Inflammatory macrophage treated with lipopolysaccharide for 4 hours (primary cell): Measurements from ENCODE around the gene CALU.
A peak's percentile ranks its signal among the peaks of the same experiment; 100 is the strongest.

Experiments used
- DNase-seq: peaks from one replicate; pipeline ENCODE4 v3.0.0-alpha.2; 2020

Gene CALU

DNA sequence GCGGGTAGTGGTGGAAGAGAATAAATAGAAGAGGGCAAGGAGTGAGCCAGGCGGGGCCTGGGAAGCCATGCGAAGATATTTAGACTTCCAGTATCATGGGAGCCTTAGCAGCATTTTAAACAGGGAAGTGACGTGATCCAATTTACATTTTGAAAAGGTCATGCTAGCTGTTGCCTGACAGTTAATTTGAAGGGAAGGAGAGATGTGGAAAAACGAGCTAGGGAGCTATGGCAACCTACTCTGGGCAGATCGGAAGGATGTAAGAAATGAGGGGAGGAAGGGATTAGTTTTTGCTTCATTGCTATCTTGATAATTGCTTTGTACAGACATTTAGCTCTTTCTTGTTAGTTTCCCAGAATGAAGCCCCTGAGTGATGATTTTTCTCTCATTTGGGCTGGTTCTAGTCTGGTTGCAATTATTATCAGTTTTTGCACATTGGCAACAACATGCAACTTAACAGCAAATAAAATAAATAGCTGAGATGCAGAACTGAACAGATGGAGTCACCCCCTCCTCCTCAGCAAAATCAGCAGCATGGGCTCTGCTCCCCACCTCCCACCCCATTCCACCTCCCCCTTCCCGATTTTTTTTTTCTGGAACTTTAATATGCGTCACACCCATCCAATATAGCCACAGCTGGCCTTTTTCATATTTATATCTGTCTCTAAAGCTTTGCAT lies 13.0 kb upstream of the CALU start:
- DNase-seq: no peak

DNA sequence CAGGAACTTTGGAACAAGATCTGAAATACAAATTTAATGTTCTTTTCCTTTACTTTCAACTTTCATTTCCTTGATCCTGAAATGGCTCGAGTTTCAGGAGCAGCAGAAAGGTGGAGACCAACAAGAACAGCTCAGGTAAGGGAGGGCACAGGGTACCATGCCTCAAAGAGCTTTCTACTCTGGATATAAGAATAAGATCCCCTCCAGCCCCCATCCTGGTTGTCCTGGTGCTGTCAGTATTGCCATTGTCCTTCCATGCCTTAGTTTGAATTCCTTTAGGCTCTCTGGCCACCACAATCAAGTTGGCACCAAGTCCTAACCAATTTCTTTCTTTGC lies 12.5 kb upstream of the CALU start:
- no peak for DNase-seq

DNA sequence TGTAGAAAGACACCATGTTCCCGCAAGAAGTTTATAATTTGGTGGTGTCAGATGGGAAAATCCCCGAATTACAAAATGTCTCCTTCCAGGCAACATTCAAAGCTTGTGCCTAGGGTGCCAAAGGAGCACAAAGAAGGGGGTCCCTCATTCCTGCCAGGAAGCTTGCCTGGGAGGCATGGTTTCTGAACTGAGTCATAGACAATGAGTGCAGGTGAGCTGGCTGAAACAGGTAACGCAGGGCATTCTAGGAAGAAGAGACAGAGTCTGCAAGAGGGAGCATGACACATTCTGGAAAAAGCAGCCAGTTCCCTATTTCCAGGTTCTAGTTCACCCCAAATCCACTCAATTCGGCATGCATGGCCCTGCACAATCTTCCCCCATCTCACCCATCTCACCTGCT lies 11.9 kb upstream of the CALU start:
- DNase-seq: no peak

DNA sequence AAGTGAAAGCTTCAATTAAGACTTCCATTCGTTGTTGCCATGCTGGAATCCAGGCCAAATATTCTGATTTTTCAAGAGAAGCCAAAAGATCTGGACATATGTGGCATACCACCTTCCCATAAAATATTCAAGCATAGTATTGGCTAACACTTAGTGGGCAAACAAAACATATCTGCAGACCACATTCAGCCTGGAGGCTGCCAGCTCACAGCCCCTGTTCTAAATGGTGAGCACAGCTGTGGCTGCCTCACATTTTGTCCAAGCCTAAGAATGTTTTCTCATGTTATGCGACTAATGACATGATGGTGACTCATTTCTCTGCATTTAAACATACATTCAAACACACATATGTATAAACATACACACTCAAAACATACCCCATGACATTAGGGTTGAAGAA lies 10.6 kb upstream of the CALU start:
- DNase-seq: no peak

DNA sequence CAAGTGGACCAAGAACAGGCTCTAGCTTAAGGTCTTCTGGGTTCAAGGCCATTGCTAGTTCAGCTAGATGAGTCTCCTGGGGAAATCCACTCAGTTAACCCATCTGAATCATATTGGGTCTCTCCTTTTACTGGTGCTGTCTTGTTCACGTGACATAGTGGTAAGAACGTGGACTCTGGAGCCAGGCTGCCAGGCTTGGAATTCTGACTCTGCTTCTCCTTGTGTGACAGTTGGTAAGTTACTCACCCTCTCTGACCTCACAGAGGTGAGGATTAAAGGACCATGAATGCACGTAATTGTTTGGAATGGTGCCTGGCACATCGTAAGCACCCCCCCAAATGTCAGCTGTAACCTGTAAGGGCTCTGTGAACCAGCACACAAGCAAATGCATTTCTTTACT lies 9.7 kb upstream of the CALU start:
- DNase-seq: no peak

DNA sequence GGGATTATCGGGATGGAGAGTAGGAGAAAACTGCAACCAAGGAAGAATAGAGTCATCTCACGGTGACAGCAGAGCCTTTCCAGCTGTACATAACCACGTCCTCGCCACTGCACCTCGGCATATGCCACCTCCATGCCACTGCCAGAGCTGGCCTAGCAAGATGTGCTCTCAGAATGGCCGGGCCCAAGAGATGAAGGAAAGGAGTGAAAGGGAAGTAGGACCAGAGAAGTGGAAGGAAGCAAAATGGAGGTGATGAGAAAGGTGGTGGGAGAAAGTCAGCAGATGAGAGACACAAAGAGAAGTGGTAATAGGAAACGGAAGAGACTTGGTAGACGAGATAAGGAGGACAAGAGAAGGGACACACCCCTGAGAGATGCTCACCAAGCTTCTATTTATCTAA lies 8.0 kb upstream of the CALU start:
- DNase-seq: no peak

DNA sequence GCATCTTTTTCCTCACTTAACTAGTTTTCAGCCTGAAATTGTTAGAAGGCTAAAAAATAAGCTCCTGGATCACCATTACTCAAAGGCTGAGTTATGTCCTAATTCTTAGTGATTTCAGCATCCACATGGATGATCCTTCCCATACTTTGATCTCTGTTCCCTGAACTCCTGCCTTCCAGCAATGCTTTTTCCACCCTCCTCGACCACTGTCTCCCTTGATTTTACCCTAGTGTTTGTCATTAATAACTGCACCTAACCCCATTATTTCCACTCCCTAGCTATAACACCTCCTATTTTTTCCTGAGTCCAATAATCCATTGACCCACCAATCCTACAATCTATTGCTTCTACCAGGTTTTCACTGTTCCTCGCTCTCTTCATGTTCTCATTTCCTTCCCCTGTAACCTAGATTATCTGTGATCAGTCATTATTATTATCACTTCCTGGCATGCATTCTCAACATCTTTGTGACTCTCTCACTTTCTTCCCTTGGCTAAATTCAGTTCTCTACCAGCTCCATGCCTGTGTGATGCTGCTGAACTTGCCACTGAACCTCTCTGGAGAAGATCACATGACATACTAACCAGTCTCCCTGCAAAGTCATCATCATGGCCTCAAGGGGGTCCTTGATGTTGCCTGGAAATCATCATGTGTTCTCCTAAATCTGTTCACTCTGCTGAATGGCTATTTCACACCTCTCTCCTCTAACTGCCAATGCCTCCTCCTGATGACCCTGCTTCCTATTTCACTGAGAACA lies 6.5 kb upstream of the CALU start:
- DNase-seq: no peak

DNA sequence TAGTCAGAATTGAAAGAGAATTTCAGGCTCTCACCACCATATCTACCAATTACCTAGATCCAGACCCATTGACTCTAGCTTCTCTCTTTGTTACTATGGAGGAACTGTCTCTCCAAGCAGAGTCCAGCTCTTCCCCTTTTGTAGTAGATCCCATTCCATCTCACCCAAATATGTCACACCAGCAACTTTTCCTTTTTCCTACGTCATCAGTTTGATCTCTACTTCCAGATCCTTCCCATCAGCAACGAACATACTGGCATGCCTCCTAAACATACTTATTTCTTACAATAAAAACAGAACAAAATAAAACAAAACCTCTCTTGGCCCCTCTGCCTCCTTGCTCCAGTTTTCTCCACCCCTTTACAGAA lies 5.9 kb upstream of the CALU start:
- no peak for DNase-seq

DNA sequence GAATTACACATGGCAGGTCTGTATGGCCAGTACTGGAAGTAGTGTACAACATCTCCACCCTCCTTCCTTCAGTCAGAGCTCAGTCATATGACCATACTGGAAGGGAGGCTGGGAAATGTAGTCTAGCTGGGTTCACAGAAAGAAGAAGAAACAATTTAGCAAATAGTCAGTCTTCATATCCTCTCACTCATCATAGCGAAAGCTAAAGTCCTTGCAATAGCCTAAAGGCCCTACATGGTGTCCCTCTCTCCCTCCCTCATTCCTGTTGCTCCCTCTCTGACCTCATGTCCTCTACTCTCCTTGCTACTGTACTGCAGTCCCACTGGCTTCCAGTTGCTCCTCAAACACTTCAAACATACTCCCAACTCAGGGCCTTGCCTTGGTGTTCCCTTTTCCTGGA lies 4.3 kb upstream of the CALU start:
- DNase-seq: peak; percentile 68

DNA sequence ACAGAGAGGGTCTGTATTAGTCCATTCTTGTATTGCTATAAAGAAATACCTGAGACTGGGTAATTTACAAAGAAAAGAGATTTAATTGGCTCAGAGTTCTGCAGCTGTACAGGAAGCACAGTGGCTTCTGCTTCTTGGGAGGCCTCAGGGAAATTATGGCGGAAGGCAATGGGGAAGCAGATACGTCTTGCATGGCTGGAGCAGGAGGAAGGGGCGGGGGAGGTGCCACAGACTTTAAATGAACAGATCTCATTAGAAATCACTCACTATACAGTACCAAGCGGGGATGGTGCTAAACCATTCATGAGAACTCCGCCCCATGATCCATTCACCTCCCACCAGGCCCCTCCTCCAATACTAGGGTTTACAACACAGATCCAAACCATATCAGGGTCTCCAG lies 3.7 kb upstream of the CALU start:
- peak; percentile 59 for DNase-seq

DNA sequence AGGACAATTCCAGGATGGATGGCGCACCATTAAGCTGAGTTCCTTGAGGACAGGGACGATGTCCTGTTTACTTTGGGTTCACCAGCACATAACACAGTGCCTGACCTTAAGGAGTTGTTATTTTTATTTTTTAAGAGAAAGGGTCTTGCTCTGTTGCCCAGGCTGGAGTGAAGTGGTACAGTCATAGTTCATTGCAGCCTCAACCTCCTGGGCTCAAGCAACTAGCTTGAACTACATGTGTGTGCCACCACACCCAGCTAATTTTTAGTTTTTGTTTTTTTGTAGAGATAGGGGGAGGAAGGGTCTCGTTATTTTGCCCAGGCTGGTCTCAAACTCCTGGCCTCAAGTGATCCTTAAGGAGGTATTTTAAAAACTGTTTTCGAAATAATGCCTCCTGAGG lies 1.7 kb upstream of the CALU start:
- DNase-seq: no peak

DNA sequence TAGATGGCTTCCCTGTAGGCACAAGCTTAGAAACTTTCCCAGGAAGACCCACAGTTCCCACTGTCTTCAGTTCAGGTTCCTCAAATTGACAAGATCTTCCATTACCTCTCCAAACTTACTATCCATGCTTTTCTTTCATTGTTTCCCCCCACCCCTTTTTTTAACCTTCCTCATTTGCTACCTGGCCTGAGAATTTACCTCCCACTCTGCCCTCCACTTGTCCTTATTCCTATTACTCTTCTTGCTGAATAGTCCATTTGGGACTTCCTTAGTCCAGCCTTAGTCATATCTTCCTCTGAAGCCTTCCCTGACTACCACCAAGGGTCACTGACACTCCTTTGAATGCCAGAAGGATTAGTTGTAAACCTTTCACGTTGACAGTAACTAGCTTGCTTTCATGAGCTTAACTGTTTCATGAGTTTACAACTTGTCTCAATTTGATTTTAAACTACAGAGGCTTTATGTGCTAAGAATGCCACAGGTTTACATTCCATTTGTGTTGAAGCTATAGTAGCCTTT lies 1.2 kb upstream of the CALU start:
- no peak for DNase-seq

DNA sequence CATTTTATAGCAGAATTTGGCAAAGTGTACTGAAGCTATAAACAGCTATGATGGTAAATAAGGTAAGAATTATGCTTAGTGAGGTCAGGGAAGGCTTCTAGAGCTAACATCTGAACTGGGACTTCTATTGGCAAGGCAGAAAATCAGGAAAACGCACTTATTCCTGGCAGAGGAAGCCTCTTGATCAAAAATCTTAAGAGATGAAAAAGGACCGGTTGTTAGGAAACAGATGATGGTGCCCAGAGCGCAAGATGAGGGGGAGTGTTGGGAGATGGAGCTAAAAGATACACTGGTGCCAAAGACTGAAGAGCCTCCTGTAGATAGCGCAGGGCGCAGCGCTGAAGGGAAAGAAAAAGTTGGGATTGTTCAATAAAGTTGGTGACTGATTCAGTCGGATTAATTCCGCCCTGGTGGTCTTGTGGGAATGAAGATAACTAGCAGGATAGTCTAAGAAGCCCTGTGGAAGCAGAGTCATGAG lies 550 bp upstream of the CALU start:
- no peak for DNase-seq

DNA sequence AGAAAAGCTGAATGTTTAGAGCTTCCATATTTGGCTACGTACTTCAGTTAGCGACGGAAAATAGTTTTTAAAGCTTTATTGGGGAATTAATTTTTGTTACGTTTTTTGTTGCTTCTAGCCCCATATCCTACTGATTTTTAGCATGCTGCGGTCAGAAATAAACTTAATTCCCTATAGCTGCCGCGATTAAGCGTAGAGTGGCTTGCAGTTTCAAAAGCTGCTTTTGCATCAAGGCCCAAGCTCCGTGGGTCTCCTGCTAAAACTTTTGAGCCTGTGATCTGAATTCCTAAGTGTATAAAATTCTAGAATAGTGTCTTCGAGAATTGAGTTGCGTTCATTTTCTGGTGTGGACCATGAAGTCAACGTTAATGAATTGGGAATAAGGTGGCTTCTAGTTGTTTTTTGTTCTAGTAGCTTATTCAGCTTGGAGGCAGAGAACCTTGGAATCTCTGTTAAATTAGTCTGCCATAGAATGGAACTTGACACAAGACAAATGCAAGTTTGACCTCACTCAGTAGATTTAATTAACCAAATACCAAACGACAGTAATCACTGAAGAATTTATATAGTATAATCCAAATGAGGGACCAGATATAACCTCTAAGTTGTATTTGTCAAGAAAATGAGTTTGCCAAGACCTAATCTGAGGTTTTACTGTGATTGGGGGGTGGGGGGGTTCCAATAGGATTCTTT lies 977 bp downstream of the CALU start:
- DNase-seq: no peak

DNA sequence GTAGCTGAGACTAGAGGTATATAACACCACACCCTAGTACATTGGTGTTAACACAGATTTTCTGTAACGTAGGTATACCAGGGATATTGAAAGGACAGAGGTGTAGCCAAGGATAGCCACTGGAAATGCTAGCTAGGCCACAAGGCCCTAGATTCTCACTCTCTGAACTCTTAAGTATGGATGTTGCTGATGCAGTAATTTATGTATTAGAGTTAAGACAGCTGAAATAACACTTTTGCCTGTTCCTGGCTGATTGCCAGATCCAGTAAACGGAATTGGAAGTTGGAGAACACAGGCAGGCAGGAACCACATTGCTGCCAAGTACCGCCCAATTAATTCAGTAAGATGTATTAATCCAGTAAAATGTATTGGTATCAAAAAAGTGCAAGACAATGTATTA lies 1.8 kb downstream of the CALU start:
- DNase-seq: no peak

DNA sequence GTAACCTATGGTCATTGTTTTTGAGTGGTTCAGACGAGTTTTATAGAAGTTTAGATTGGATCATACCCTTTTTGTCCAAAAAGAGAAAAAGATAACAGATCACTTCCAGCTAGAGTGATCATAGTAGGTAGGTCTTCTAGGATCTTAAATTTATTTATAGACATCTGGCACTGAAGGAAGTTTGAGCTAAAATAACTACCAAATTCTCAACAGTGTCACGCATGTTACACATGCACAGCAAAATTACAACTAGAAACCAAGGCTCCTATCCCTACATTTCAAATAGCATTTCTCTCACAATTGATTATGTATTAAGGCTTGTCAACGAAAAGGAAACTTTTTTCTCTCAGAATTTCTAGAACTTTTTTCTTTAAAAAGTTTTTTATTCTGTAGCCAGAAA lies 2.3 kb downstream of the CALU start:
- DNase-seq: no peak

DNA sequence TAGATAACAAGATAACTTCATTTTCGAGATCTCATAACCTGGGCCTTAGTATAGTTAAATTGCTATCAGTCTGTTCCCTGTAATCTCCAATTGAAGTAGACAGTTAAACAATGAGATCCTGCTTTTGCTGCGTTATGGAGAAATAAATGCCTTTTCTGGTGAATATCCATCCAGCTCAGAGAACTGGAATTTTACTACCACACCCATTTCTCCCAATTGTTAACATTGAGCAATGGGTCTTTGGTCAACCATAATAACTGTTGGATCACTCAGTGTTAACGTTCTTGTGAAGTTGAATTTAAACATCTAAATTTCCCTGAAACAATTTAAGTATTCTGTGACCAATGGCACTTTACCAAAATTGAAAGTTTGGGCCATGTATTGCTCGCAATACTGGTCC lies 3.0 kb downstream of the CALU start:
- DNase-seq: no peak

DNA sequence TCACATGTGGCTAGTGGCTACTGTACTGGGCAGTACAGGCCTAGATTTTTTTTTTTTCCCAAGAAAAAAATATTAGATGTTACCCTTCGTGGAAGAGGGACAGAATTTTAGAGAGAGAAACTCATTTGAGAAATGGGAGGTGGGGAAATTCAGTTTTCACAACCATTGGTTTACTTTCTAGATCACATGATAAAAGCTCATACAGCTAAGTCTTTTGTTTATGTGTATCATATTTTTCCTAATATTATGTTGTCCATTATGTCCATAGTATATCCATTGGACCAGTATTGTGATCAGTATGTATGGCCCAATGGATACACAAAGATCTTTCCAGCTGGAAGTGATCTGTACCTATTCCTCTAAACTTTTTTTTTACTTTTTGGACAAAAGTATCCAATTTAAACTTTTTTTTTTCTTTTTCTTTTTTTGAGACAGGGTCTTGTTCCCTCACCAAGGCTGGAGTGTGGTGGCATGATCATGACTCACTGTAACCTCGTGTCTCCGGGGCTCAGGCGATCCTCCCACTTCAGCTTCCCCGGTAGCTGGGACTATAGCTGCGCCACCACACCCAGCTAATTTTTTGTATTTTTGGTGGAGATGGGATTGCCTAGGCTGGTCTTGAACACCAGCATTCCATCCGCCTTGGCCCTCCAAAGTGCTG lies 4.1 kb downstream of the CALU start:
- DNase-seq: peak; percentile 69

DNA sequence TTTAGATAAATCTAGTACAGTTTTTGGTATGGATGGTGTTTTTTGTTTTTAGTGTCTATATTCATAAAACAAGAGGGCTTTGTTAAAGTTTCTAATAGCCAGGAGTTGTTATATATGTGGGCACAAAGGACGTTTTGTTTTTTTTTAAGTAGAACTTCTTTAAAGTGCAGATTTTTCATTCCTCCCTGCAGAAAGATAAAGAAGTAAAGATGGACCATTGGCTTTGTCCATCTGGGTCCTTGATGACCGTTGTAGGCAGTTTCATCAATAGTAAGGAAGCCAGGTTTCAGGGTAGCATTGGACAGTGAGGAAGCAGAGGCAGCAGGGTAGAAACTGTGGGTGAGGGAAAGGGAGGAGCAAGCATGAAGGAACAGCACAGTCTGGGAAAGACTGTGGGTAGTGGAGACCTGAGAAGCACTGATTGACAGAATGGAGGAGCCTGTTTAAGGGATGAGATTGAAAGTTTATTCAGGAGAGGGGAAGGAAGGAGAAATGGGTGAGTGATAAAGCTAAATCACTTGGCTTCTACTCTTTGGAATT lies 5.3 kb downstream of the CALU start:
- DNase-seq: peak; percentile 35

DNA sequence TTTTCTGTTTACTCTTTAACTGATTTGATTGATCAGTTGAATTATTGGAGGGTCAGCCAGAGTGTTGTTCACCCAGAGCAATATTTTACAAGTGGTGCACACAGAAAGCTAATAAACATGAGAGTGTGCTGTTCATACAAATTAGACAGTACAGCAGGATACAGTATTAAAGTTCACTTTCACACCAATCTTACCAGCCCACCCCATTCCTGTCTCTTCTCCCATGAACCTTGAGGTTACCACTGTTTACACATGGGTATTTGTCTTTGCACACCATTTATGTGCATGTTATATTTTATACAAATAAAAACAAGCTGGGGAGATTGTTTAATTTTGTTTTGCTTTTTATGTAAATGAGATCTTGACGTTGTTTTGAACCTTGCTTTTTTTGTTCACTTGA lies 6.5 kb downstream of the CALU start:
- DNase-seq: no peak

DNA sequence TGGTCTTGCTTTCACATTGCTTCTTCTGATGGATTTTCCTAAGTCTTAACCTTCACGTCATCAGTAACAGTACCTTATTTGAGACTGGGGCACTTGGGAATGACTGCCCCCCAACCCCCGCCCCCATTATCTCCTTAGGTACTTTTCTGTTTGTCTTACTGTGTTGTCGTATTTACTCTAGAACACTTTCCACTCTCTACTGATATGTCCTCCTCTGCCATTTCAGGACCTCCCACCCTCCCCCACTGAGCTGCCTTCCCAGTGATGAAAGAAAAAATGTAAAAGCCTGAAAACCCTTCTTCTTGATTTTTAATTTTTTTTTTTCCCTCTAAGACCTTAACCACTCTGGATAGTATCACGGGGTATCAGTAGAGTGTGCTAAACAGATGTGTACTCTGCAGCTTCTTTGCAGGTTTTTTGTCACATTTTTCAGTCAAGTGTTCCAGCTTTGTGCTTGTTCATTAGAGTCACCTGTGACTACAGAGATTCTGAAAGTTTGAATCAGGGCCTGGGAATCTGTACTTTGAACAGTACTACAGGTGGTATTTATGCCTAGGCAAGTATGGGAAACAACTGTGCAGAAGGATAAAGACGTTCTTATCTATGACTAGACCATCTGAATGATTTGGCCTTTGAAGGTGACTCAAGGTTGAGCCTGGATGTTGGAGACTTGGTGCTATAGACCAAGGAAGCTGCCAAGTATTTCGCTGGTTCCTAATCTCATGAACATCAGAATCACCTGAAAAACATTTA lies 8.3 kb downstream of the CALU start:
- no peak for DNase-seq

DNA sequence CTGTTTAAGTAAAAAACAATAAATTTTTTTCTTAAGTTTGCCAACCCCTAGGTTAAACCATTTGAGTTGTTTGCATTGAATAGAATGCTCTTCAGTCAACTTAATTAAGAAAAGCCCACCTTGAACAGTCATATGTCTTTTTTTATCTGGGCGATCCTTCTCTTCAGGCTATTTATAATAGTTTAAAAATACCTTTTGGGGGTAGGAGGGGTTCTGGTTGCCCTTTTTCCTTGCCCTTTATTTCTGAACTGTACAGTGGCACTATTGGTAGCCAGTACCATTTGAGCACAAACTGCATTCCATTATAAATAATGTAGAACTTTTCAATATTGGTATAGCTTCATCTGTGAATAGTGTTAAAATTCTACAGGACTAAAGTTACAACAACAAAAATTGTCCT lies 13.1 kb downstream of the CALU start:
- no peak for DNase-seq
